MM.1S (cell line): ENCODE results near the gene MARVELD3.

Experiments used
- CTCF ChIP-seq: fragments of 300-600 bp; sonication (generic); IDR thresholded peaks from 2 replicates; pipeline ENCODE4 v1.5.1; 2016; ENCODE audit warnings: antibody characterized with exemption, low read length, mixed read lengths
- EZH2 ChIP-seq: fragments of 300-600 bp; sonication (generic); optimal IDR thresholded peaks from 2 replicates; pipeline ENCODE3; 2017; ENCODE audit warnings: low read depth, mild to moderate bottlenecking, antibody characterized with exemption, low read length, mixed read lengths
- EZH2phosphoT487 ChIP-seq: fragments of 300-600 bp; sonication (generic); IDR thresholded peaks from 2 replicates; pipeline ENCODE4 v1.6.1; 2018; ENCODE audit warnings: antibody characterized with exemption, low read length

- no peak for TF ChIP-seq CTCF
- no peak for TF ChIP-seq EZH2
- TF ChIP-seq EZH2phosphoT487, result no peak
These were observed 41.3 kb upstream of the MARVELD3 start for GRCh38 chr16:71584543-71585317.
